OCI-LY1 (cell line): ENCODE results near the gene HOXC11.

Source experiments
- H2AFZ ChIP-seq: fragments of 200-600 bp; sonication (generic), shearing (Covaris generic); 2 replicates; pipeline ENCODE4 v1.6.0; 2014; ENCODE audit warnings: antibody characterized with exemption, mild to moderate bottlenecking, low read length
- H3F3A ChIP-seq: fragments of 200-600 bp; sonication (generic), shearing (Covaris generic); 2 replicates; pipeline ENCODE4 v1.6.0; 2014; ENCODE audit warnings: mild to moderate bottlenecking, antibody characterized with exemption, low read length, moderate library complexity; ENCODE audit not compliant: insufficient read depth
- H3K27ac ChIP-seq: fragments of 200-600 bp; sonication (generic); 2 replicates; pipeline ENCODE4 v1.5.1; 2014; ENCODE audit warnings: low read length, mixed run types, mild to moderate bottlenecking, low read depth; ENCODE audit not compliant: poor library complexity, severe bottlenecking
- H3K27me3 ChIP-seq: fragments of 200-600 bp; sonication (generic); 2 replicates; pipeline ENCODE4 v1.6.0; 2014; ENCODE audit warnings: antibody characterized with exemption, mild to moderate bottlenecking, low read length, moderate library complexity; ENCODE audit not compliant: insufficient read depth
- H3K36me3 ChIP-seq: fragments of 200-600 bp; sonication (generic); 2 replicates; pipeline ENCODE4 v1.6.1; 2014; ENCODE audit warnings: mild to moderate bottlenecking, antibody characterized with exemption, low read length, moderate library complexity, mixed read lengths; ENCODE audit not compliant: insufficient read depth
- H3K4me1 ChIP-seq: fragments of 200-600 bp; sonication (generic); 2 replicates; pipeline ENCODE4 v1.5.1; 2014; ENCODE audit warnings: mild to moderate bottlenecking, low read length, moderate library complexity; ENCODE audit not compliant: insufficient read depth, severe bottlenecking
- H3K4me2 ChIP-seq: fragments of 200-600 bp; sonication (generic), shearing (Covaris generic); 2 replicates; pipeline ENCODE4 v1.6.1; 2014; ENCODE audit warnings: low read length
- H3K4me3 ChIP-seq: fragments of 200-600 bp; sonication (generic); 2 replicates; pipeline ENCODE4 v1.5.1; 2014; ENCODE audit warnings: low read length, low read depth, mild to moderate bottlenecking, mixed read lengths; ENCODE audit not compliant: poor library complexity, severe bottlenecking
- H3K79me2 ChIP-seq: fragments of 200-600 bp; shearing (Covaris generic); 2 replicates; pipeline ENCODE4 v1.6.1; 2016; ENCODE audit warnings: mixed run types, low read length, mixed read lengths; ENCODE audit not compliant: insufficient read depth
- H3K9ac ChIP-seq: fragments of 200-600 bp; sonication (generic), shearing (Covaris generic); 2 replicates; pipeline ENCODE4 v1.6.1; 2014; ENCODE audit warnings: mild to moderate bottlenecking, low read length, mixed read lengths
- H3K9me2 ChIP-seq: fragments of 200-600 bp; sonication (generic), shearing (Covaris generic); 2 replicates; pipeline ENCODE4 v1.6.1; 2014; ENCODE audit warnings: low read depth, mild to moderate bottlenecking, low read length, mixed read lengths
- H3K9me3 ChIP-seq: fragments of 200-600 bp; shearing (Covaris generic); 2 replicates; pipeline ENCODE4 v1.6.1; 2014; ENCODE audit warnings: low read length, mixed read lengths
- H4K20me1 ChIP-seq: fragments of 200-600 bp; sonication (generic), shearing (Covaris generic); 2 replicates; pipeline ENCODE4 v1.6.0; 2016; ENCODE audit warnings: mild to moderate bottlenecking, low read length; ENCODE audit not compliant: insufficient read depth
- EZH2 ChIP-seq: fragments of 200-600 bp; sonication (generic), shearing (Covaris generic); IDR thresholded peaks from 2 replicates; pipeline ENCODE4 v1.8.0; 2017; ENCODE audit warnings: borderline replicate concordance, mixed run types, mild to moderate bottlenecking, antibody characterized with exemption, low read length, moderate library complexity, mixed read lengths
- TF ChIP-seq, protein P1 (sequence below): fragments of 200-600 bp; sonication (generic), shearing (Covaris generic); IDR thresholded peaks from 2 replicates; pipeline ENCODE4 v1.5.1; 2017; ENCODE audit warnings: mild to moderate bottlenecking, antibody characterized with exemption, low read length, moderate library complexity, mixed read lengths

HOXC11 gene

GRCh38 chr12:54024581-54025305 is 51.8 kb downstream of the HOXC11 start:
- Histone ChIP-seq H3K9me2 (no peaks in the 10 kb centered on the region), H3K9me3 (no peaks in the 10 kb centered on the region), H3K4me2 (no peak overlapping the region), H4K20me1 (no peaks in the 10 kb centered on the region), H3K9ac (no peak overlapping the region), H3K27ac (no peak overlapping the region), H3K27me3 (peaks cover 6% of the 10 kb centered on the region; the same call in 1 of the 2 replicates), H3K4me3 (no peak overlapping the region), H3K79me2 (no peaks in the 10 kb centered on the region), H3K4me1 (peaks cover 13% of the 10 kb centered on the region), H3K36me3 (no peaks in the 10 kb centered on the region), H2AFZ (no peak overlapping the region), H3F3A (no peaks in the 10 kb centered on the region)
- TF ChIP-seq EZH2: no peak
- TF ChIP-seq, protein P1, sequence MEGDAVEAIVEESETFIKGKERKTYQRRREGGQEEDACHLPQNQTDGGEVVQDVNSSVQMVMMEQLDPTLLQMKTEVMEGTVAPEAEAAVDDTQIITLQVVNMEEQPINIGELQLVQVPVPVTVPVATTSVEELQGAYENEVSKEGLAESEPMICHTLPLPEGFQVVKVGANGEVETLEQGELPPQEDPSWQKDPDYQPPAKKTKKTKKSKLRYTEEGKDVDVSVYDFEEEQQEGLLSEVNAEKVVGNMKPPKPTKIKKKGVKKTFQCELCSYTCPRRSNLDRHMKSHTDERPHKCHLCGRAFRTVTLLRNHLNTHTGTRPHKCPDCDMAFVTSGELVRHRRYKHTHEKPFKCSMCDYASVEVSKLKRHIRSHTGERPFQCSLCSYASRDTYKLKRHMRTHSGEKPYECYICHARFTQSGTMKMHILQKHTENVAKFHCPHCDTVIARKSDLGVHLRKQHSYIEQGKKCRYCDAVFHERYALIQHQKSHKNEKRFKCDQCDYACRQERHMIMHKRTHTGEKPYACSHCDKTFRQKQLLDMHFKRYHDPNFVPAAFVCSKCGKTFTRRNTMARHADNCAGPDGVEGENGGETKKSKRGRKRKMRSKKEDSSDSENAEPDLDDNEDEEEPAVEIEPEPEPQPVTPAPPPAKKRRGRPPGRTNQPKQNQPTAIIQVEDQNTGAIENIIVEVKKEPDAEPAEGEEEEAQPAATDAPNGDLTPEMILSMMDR: no peak

- Histone ChIP-seq H3K27me3 (peaks cover 4% of the 10 kb centered on the region), H3K27ac (no peak overlapping the region), H3K4me2 (no peak overlapping the region), H2AFZ (no peak overlapping the region), H3K9me2 (no peaks in the 10 kb centered on the region), H3K4me3 (no peak overlapping the region), H3K9me3 (no peaks in the 10 kb centered on the region), H3K36me3 (no peaks in the 10 kb centered on the region), H4K20me1 (no peaks in the 10 kb centered on the region), H3K4me1 (peaks cover 13% of the 10 kb centered on the region), H3K79me2 (no peaks in the 10 kb centered on the region), H3K9ac (no peak overlapping the region), H3F3A (no peaks in the 10 kb centered on the region)
- TF ChIP-seq EZH2: no peak
- TF ChIP-seq, protein P1: no peak
These were observed 52.8 kb downstream of the HOXC11 start for GRCh38 chr12:54025499-54026405.

- Histone ChIP-seq H3F3A (no peaks in the 10 kb centered on the region), H3K9ac (no peak overlapping the region; the same call in 1 of the 2 replicates), H3K9me3 (no peaks in the 10 kb centered on the region), H4K20me1 (no peaks in the 10 kb centered on the region), H3K4me1 (peaks cover 13% of the 10 kb centered on the region), H3K4me2 (peak overlapping the region; percentile 16; the same call in 1 of the 2 replicates), H2AFZ (no peak overlapping the region), H3K79me2 (no peaks in the 10 kb centered on the region), H3K27ac (no peak overlapping the region), H3K9me2 (no peaks in the 10 kb centered on the region), H3K4me3 (no peak overlapping the region), H3K36me3 (no peaks in the 10 kb centered on the region), H3K27me3 (peaks cover 5% of the 10 kb centered on the region; the same call in 1 of the 2 replicates)
- no peak for TF ChIP-seq EZH2
These were observed 53.9 kb downstream of the HOXC11 start for GRCh38 chr12:54026640-54027441.
